ENCODE measurements around the gene MAOB.

The MAOB gene

GRCh38 chrX:43860646-43861370, 21.4 kb downstream of the MAOB start:
- no peak for DNase-seq

DNA sequence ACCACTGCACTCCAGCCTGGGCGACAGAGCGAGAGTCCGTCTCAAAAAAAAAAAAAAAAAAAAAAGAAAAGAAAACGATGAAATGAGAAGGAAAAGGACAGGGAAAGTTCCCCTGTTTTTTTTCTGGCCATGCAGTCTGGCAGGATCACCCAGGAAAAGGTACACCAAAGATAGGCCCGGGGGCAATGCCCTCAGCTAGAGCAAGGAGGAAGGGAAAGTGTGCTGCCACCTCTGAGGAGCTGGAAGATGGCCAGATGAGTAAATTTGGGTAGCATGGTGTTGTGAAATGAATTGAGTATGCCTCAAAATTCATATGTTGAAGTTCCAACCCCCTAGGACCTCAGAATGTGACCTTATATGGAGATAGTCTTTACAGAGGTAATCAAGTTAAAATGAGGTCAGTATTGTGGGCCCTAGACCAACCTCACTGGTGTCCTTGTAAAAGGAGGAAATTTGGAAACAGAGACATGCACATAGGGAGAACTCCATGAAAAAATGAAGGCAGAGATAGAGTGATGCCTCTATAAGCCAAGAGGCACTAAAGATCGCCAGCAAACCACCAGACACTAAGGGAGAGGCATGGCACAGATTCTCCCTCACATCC, 28.9 kb downstream of the MAOB start:
- no peak for DNase-seq

GRCh38 chrX:43850629-43851028, 31.6 kb downstream of the MAOB start:
- DNase-seq = no peak

GRCh38 chrX:43849173-43849572, 33.1 kb downstream of the MAOB start:
- DNase-seq = no peak

DNA sequence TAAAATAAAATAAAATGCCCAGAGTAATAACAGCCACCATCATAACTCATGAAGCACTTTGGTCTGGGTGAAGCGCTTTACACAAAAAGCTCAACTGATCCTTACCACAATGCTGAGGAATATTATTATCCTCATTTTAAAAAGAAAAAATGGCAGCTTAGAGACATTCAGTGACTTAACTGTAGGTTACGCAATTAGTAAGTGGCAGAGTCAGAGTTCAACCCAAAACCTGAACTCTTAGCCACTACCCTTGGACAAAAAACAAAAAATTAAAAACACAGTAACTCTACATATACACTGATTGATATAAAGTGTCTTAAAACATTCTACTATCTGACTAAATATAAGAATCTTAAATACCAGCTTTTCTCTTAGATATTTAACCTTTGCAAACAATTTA, 34.9 kb downstream of the MAOB start:
- no peak for DNase-seq

DNA sequence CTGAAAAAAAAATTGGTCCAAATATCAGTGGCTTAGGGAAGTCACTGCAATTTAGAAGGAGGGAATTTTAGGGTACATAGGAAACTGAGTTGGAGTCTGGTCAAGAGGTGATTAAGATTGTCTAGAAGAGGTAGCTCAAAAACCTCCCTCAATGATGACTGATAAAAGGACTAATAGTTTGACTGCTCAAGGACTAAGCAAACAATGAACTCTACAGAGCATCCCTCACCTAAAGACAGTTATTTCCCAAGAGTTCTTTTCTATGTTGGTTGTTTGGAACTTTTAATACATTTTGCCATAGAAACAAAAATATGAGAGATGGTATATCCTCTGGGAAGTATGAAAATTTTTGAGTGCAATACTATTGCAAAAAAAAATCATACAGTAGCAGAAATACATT, 35.7 kb downstream of the MAOB start:
- DNase-seq = no peak

DNA sequence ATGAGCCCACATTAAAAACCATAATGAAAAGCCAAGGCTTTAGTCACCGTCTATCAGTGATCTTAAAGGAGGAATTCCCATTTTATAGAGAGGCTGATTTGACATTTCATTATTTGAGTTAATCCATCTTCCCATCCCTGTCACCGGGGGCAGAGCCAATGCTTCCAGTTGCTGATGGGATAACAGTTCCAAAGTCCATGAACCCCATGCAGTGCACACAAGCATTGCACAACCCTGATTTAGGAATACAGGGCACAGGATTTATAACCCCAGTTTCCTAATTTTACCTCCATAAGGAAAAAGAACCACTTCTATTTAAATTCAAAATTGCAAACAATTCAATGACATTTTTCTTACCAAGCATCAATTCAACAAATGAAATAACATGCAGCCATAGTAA, 36.5 kb downstream of the MAOB start:
- no peak for DNase-seq

- DNase-seq = no peak
Measured at GRCh38 chrX:43840265-43840664, 42.0 kb downstream of the MAOB start.

GRCh38 chrX:43836435-43837184, 45.6 kb downstream of the MAOB start:
- DNase-seq = no peak

- DNase-seq = no peak
Measured at GRCh38 chrX:43835559-43835958, 46.7 kb downstream of the MAOB start.

DNA sequence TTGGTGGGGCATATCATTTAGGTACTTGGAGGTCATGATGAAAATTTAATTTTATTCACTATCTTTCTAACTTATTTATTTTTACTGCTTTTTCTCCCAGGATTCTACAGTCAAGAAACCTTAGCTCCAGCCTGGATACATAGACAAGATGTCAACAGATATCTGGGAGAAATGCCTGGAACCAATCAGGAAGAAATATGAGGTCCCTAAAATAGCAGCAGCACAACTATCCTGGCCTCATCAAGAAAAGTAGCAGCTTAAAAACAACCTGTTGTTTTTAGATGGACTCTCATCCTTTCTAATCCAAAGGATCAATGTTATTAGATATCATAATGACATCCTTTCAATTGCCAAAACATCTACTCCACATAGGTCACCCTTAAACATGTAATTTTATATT, 54.5 kb downstream of the MAOB start:
- DNase-seq = no peak

GRCh38 chrX:43822014-43822413, 60.2 kb downstream of the MAOB start:
- DNase-seq = no peak

GRCh38 chrX:43817444-43817843, 64.8 kb downstream of the MAOB start:
- no peak for DNase-seq

GRCh38 chrX:43815209-43815608, 67.0 kb downstream of the MAOB start:
- DNase-seq = no peak

DNA sequence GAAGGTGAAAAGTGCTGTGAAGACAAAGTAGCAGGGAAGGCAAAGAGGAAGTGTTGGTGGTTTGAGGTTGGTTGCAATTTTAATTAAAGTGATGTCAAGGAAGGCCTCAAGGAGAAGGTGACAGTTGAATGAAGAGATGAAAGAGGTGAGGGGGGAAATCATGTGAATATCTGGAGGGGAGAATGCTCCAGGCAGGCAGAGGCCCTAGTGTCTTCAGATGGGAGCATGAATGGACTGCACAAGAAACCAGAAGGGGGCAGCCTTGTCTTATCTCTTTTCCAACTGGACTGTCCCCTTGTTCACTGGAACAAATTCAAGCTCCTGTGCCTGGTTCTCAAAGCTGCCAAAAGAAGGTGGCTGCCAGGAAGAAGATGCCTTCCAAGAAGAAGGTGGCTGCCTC, 68.4 kb downstream of the MAOB start:
- DNase-seq = peak; percentile 2

GRCh38 chrX:43813319-43813718, 68.9 kb downstream of the MAOB start:
- DNase-seq = no peak

DNA sequence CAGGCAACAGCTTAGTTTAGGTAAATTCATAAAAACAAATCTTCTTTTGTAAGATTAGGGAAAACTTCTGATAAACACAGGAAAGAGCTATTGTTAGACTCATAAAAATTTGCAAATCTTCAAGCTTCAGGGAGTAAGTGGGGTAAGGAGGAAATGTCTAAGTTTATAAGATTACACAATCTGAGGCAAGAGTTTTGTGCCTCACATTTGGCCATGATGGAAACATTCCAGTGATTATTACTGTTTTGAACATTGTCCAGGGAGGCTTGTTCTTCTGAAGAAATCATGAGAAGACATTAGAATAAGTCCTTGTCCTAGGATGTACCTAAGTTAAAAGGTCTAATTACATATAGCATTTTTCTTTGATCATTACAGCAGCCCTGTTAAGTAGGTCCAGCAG, 72.8 kb downstream of the MAOB start:
- DNase-seq = no peak

DNA sequence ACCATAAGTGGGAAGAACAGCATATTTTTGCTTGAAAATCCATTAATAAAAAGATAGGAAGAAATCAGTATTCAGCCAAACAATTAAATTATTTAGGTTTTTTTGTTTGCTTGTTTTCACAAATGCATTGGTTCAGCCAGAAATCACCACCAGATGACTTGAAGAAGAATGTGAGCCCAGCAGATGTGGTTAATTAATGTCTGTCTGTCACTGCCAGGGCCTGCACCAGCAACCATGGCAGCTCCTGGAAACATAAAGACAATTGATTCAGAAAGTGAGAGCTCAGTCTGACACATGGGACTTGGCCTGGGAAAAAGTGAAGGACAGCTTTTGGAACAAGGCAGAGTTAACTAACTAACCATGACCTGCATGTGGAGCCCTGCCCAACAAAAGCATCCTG, 74.0 kb downstream of the MAOB start:
- no peak for DNase-seq

- no peak for DNase-seq
Measured at GRCh38 chrX:43805579-43805978, 76.7 kb downstream of the MAOB start.

GRCh38 chrX:43804021-43804420, 78.2 kb downstream of the MAOB start:
- no peak for DNase-seq

- no peak for DNase-seq
Measured at GRCh38 chrX:43785930-43786591, 96.2 kb downstream of the MAOB start.

DNA sequence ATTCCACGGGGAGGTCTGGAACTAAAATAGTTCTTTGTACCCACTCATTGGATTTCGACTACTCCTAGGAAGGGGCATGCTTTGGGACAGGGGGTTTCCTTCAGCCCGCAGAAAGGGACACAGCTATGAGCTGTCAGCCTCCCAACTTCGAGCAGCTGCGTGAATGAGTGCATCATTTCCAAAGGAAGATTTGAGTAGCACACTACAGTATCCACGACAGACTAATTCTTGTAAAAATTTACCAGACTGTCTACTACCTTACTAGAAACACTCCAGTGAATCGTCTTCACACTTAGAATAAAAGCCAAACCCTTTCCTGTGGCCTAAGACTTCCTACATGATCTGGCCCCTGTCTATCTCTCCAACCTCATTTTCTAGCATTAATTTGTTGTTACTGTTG, 124.2 kb downstream of the MAOB start:
- DNase-seq = no peak

DNA sequence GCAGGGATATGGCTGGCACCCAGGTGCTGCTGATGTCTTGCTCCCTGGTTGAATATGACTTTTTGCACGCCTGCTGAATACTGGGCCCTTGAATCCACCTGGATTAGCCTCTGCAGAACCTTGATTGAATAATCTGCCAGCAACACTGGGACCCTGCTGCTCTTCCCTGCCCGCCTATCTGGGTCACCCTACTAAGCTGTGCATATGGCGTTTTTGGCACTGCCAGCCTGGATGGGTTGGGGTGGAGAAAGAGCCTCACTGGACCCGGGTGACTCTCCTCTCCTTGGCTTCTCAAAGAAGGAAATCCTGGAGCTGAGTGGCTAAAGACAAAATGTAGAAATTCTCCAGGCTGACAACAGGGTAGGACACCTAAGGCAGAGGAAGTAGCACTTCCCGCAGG, 126.2 kb downstream of the MAOB start:
- DNase-seq = no peak

- DNase-seq = no peak
Measured at GRCh38 chrX:43753637-43754036, 128.6 kb downstream of the MAOB start.
